ENCODE measurements around the gene ILDR2. TPM values are rescaled to one million over a fixed set of nuclear protein-coding genes. Genes with fewer than 3 reads are reported as not detected.

ILDR2 gene
- total RNA-seq, 1 donor from 2014 or later = 0.56 TPM

- H3K4me3 Mint-ChIP-seq (ENCODE audit: unreplicated experiment) = no peak overlapping the region
- H3K9me3 Mint-ChIP-seq (ENCODE audit: unreplicated experiment) = no peaks in the 10 kb centered on the region
- TF ChIP-seq CTCF (IDR thresholded peaks at IDR 0.05; ENCODE audit: partially characterized antibody, unreplicated experiment) = no peak
- H3K27me3 Mint-ChIP-seq (ENCODE audit: unreplicated experiment) = peaks cover 3% of the 10 kb centered on the region
- no peaks in the 10 kb centered on the region for H3K36me3 Mint-ChIP-seq (ENCODE audit: unreplicated experiment)
- no peak for DNase-seq
- H3K27ac Mint-ChIP-seq (ENCODE audit: unreplicated experiment) = no peak overlapping the region
- no peaks in the 10 kb centered on the region for H3K4me1 Mint-ChIP-seq (ENCODE audit: low read depth, unreplicated experiment)
Observed at GRCh38 chr1:166927701-166928100, 47.6 kb downstream of the ILDR2 start.

GRCh38 chr1:166925810-166926478, 49.4 kb downstream of the ILDR2 start:
- Mint-ChIP-seq H3K9me3 (ENCODE audit: unreplicated experiment) (peaks cover 1% of the 10 kb centered on the region), H3K4me1 (ENCODE audit: low read depth, unreplicated experiment) (no peaks in the 10 kb centered on the region), H3K27ac (ENCODE audit: unreplicated experiment) (no peak overlapping the region), H3K27me3 (ENCODE audit: unreplicated experiment) (peaks cover 8% of the 10 kb centered on the region), H3K36me3 (ENCODE audit: unreplicated experiment) (no peaks in the 10 kb centered on the region), H3K4me3 (ENCODE audit: unreplicated experiment) (no peak overlapping the region)
- DNase-seq = no peak
- TF ChIP-seq CTCF (IDR thresholded peaks at IDR 0.05; ENCODE audit: partially characterized antibody, unreplicated experiment) = no peak

GRCh38 chr1:166924823-166925541, 50.4 kb downstream of the ILDR2 start:
- TF ChIP-seq CTCF (IDR thresholded peaks at IDR 0.05; ENCODE audit: partially characterized antibody, unreplicated experiment) = no peak
- no peak for DNase-seq
- peaks cover 1% of the 10 kb centered on the region for H3K9me3 Mint-ChIP-seq (ENCODE audit: unreplicated experiment)
- no peaks in the 10 kb centered on the region for H3K4me1 Mint-ChIP-seq (ENCODE audit: low read depth, unreplicated experiment)
- H3K4me3 Mint-ChIP-seq (ENCODE audit: unreplicated experiment) = no peak overlapping the region
- H3K27me3 Mint-ChIP-seq (ENCODE audit: unreplicated experiment) = peaks cover 8% of the 10 kb centered on the region
- no peaks in the 10 kb centered on the region for H3K36me3 Mint-ChIP-seq (ENCODE audit: unreplicated experiment)
- no peak overlapping the region for H3K27ac Mint-ChIP-seq (ENCODE audit: unreplicated experiment)

GRCh38 chr1:166920561-166921475, 54.5 kb downstream of the ILDR2 start:
- Mint-ChIP-seq H3K4me3 (ENCODE audit: unreplicated experiment) (peak overlapping the region; percentile 86), H3K36me3 (ENCODE audit: unreplicated experiment) (no peaks in the 10 kb centered on the region), H3K9me3 (ENCODE audit: unreplicated experiment) (peaks cover 1% of the 10 kb centered on the region), H3K27ac (ENCODE audit: unreplicated experiment) (no peak overlapping the region), H3K4me1 (ENCODE audit: low read depth, unreplicated experiment) (no peaks in the 10 kb centered on the region), H3K27me3 (ENCODE audit: unreplicated experiment) (peaks cover 10% of the 10 kb centered on the region)
- DNase-seq = peak; percentile 64
- TF ChIP-seq CTCF (IDR thresholded peaks at IDR 0.05; ENCODE audit: partially characterized antibody, unreplicated experiment) = no peak

Measured in glutamatergic neuron (in vitro differentiated cells).